Cardiac fibroblast (primary cell): ENCODE data around the gene GPR107.

Experiments used
- DNase-seq, 2 donors: peaks; one replicate each; pipeline versions ENCODE4 v3.0.0 to v3.0.0-alpha.2; 2010; ENCODE audit warnings: low read depth in 2 of 2
- H3K4me3 ChIP-seq, 2 donors: replicated peaks in 1 of 2; 1 replicate in 1 of 2; 2 replicates in 1 of 2; pipeline ENCODE4 v1.5.1; 2011; ENCODE audit warnings: low read depth in 2 of 2, low read length in 2 of 2, mild to moderate bottlenecking in 2 of 2, moderate library complexity in 1 of 2
- CTCF ChIP-seq: IDR thresholded peaks from one replicate; pipeline ENCODE4 v1.5.1; 2011; ENCODE audit warnings: low read depth, mild to moderate bottlenecking, low read length, inconsistent platforms

Gene GPR107

GRCh38 chr9:130156672-130157071 is 103.0 kb downstream of the GPR107 start:
- no peak overlapping the region for H3K4me3 ChIP-seq
- no peak for TF ChIP-seq CTCF
- no peak for DNase-seq

GRCh38 chr9:130157079-130157478 is 103.4 kb downstream of the GPR107 start:
- H3K4me3 ChIP-seq: no peak overlapping the region
- TF ChIP-seq CTCF: no peak
- no peak for DNase-seq

GRCh38 chr9:130158001-130158400 is 104.3 kb downstream of the GPR107 start:
- H3K4me3 ChIP-seq: no peak overlapping the region
- TF ChIP-seq CTCF: no peak
- no peak for DNase-seq

GRCh38 chr9:130159057-130159456 is 105.4 kb downstream of the GPR107 start:
- H3K4me3 ChIP-seq: no peak overlapping the region
- TF ChIP-seq CTCF: no peak
- no peak for DNase-seq

GRCh38 chr9:130159915-130160670 is 106.4 kb downstream of the GPR107 start:
- TF ChIP-seq CTCF: no peak
- no peak for DNase-seq
- no peak overlapping the region for H3K4me3 ChIP-seq

- DNase-seq: no peak
- H3K4me3 ChIP-seq: no peak overlapping the region
- TF ChIP-seq CTCF: no peak
Measured at GRCh38 chr9:130160862-130161470, 107.3 kb downstream of the GPR107 start.
